Measurements from ENCODE around the gene MOG.

Gene MOG

DNA sequence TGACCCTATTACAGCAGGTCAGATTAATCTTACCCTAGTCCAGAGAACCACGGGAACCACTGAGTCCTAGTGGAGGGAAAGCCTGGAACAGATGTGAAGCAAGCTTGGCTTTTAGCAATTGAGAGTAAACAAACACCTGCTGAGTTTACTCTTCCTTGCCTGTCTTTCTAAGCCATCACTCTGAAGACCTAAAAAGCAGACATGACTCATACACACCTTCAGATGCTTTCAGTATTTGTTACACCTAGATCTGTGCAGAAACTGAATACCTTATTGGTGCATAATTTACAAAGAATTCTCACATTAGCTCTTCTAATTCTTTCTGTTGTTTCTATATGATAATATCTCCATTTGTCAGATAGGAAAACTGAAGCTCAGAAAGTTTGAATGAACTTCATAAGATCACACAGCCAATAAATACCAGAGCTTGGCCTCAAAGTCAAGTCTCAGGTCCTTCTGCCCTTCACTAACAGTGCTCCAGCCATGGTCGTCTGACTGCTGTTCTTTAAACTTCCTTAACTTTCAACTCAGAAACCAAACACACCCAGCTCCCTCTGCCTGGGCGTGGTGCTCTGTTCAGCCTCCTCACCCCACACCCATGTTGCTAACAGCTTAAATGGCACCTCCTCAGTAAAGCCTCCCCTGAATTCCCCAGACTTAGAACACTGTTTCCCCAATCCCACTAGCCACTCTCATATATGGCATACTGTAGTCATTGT is 15.3 kb upstream of the MOG start:
- DNase-seq (ENCODE audit: insufficient read length, low spot score) = no peak
- TF ChIP-seq, protein P1, sequence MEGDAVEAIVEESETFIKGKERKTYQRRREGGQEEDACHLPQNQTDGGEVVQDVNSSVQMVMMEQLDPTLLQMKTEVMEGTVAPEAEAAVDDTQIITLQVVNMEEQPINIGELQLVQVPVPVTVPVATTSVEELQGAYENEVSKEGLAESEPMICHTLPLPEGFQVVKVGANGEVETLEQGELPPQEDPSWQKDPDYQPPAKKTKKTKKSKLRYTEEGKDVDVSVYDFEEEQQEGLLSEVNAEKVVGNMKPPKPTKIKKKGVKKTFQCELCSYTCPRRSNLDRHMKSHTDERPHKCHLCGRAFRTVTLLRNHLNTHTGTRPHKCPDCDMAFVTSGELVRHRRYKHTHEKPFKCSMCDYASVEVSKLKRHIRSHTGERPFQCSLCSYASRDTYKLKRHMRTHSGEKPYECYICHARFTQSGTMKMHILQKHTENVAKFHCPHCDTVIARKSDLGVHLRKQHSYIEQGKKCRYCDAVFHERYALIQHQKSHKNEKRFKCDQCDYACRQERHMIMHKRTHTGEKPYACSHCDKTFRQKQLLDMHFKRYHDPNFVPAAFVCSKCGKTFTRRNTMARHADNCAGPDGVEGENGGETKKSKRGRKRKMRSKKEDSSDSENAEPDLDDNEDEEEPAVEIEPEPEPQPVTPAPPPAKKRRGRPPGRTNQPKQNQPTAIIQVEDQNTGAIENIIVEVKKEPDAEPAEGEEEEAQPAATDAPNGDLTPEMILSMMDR (IDR thresholded peaks at IDR 0.05; ENCODE audit: insufficient read depth, missing control alignments) = no peak
- no peak for FAIRE-seq

DNA sequence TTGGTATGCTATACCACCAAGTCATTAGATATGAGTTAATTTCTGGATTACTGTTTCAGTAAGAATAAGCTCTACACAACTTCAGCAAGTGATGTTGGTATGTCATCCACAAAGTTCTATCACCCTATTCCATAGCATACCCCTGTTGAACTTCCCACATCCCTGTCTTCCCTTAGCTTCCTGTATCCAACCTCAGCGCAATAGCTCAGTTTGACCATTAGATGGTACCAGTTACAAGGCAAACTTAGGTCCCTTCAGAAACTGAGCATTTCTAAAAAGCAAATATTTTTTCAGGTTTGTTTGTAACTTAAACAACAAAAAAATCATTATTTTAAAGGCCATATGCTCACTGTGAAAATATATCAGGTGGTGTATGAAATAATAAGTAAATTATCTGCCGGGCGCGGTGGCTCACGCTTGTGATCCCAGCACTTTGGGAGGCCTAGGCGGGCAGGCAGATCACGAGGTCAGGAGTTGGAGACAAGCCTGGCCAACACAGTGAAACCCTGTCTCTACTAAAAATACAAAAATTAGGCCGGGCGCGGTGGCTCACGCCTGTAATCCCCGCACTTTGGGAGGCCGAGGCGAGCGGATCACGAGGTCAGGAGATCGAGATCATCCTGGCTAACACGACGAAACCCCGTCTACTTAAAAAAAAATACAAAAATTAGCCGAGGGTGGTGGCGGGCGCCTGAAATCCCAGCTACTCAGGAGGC is 8.8 kb upstream of the MOG start:
- no peak for DNase-seq (ENCODE audit: insufficient read length, low spot score)

DNA sequence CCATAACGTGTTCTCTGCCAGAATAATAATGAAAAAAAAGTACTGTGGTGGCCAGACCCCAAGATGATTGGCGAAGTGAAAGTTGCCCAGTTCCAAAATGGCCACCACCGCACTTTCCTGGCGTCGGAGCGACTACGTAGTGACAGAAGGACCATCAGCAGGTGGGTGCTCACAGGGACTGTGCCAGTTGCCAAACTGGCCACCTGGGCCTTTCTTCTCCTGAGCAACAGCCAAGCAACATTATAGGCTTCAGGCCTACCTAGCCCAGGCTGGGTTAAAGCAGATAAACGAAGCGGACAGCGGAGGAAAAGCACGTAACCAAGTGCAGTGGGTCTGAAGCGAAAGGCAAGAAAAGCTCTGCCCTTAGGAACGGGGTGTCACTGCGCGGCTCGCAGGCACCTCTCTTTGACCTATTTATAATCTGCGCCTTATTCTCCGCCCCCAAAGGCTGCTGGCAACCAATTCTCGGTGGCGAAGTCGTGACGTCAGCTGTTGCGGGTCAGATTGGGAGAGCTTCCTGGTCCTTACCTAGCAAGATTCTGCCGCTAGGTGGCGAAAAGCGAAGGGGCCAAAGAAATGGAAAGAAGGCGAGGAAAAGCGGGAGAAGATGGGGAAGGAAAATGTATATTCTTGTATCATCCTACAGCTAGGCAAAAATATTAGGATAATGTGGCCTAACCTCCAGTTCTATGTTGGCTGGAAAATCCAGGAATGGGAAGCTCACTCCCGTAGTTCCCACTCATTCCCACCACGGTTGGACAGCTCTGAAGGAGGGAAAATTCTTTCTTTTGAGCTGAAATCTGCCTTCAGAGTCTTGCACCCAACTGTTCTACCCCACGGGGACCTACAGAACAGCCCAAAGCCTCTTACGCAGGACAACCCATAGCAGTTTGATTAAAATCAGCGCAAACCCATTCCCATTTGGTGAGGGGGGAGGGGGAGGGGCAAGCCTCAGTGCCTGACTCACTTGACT is 6.9 kb upstream of the MOG start:
- TF ChIP-seq, protein P1 (IDR thresholded peaks at IDR 0.05; ENCODE audit: insufficient read depth, missing control alignments) = peak; percentile 93
- no peak for FAIRE-seq

More for the DNA sequence above, 8.8 kb upstream of the MOG start:
- TF ChIP-seq, protein P1 (IDR thresholded peaks at IDR 0.05; ENCODE audit: insufficient read depth, missing control alignments) = peak; percentile 59
- FAIRE-seq = no peak

DNA sequence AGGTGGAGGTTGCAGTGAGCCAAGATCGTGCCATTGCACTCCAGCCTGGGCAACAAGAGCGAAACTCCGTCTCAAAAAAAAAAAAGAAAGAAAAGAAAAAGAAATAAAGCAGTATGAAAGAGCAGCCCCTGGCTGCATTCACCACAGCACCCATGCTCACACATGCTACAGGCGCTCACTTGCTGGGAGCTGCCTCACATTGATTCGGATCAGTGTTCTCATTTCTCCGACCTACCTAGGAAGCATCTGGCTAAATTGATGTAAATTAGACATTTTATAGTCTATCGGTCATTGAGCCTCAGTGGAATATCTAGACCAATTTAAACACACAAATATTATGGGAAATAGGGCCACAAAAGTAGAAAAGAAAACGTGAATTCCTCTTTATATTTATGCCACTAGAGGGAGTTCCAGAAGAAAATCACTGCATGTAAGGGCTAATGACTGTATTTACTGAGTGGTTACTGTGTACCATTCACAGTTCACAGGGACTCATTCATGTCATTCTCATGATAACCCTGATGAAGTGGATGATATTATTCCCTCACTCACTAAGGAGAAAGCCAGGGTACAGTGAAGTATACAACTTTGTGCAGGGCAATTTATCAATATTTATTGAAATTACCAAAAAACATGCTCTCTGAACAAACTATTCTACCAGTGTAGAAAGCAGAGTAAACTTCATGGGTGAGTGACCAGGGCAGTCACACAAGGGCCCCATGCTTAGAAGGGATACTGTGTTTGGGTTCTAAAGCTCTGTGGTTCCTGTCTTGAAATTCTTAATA is 5.3 kb upstream of the MOG start:
- no peak for FAIRE-seq
- TF ChIP-seq, protein P1 (IDR thresholded peaks at IDR 0.05; ENCODE audit: insufficient read depth, missing control alignments) = peak; percentile 54
- no peak for DNase-seq (ENCODE audit: insufficient read length, low spot score)

More for the DNA sequence above, 6.9 kb upstream of the MOG start:
- DNase-seq (ENCODE audit: insufficient read length, low spot score) = peak; percentile 91

DNA sequence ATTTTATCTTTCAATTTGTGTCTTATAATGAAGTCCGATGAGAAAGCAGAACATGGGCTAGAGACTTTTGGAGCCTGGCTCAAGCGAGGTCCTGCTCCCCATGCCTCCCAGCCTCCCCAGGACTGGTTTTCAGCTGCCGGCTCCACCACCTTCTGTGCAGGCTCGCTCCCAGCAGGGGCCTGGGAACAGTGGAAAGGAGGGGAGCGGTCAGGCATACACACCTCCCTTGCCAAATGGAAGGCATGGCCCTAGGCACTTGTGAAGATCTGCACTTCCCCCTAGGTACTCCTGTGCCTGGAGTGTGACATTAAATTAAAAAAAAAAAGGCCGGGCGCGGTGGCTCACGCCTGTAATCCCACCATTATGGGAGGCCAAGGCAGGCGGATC is 4.7 kb upstream of the MOG start:
- TF ChIP-seq, protein P1 (IDR thresholded peaks at IDR 0.05; ENCODE audit: insufficient read depth, missing control alignments) = no peak
- no peak for DNase-seq (ENCODE audit: insufficient read length, low spot score)
- no peak for FAIRE-seq

DNA sequence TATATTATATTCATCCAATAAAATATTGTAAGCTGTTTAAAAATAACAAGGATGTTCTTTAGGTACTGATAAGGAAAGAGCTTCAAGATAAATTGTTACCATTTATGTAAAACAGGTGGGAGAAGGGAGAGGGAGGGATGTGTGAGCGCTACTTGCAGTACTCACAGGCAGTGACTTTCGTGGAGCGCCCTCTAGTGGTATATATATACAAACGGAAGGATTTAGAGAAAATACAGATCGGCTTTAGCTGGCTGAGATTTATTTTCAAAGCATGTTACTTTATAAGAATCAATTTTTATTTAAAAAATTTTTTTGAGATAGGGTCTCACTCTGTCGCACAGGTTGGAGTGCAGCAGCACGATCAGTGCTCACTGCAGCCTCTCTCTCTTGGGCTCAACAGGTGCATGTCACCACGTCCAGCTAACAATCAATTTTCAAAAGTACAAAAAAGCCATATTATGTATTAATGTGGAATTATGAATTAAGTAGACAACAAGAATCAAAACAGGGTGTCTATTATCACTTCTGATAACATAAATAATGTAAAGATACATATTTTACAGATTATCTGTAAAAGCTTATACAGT is 3.3 kb upstream of the MOG start:
- DNase-seq (ENCODE audit: insufficient read length, low spot score) (no peak), FAIRE-seq (no peak)
- TF ChIP-seq, protein P1 (IDR thresholded peaks at IDR 0.05; ENCODE audit: insufficient read depth, missing control alignments) = peak; percentile 71

Data from D721Med (cell line).